ENCODE data around the gene NEMP2. TPM values are rescaled to one million over a fixed set of nuclear protein-coding genes. Genes with fewer than 3 reads are reported as not detected.
A peak's percentile ranks its signal among the peaks of the same experiment; 100 is the strongest.

The NEMP2 gene
- total RNA-seq, 1 donor from 2014 or later = 2.1 TPM

GRCh38 chr2:190457256-190457655 lies 77.3 kb downstream of the NEMP2 start:
- no peak for DNase-seq (ENCODE audit: low read depth in 2 of 2)

GRCh38 chr2:190456833-190457232 lies 77.7 kb downstream of the NEMP2 start:
- peak in 1 of 2 donors; percentile 35 for DNase-seq (ENCODE audit: low read depth in 2 of 2)

- DNase-seq (ENCODE audit: low read depth in 2 of 2) = no peak
Observed at GRCh38 chr2:190455358-190456095, 79.0 kb downstream of the NEMP2 start.

GRCh38 chr2:190454795-190455194 lies 79.7 kb downstream of the NEMP2 start:
- no peak for DNase-seq (ENCODE audit: low read depth in 2 of 2)

Other genes starting within 250 kb of the NEMP2 start
- 11.0 and 12.8 TPM in 2 replicates for gene HIBCH, start 214.9 kb downstream of the NEMP2 start, total RNA-seq
- 14.2 and 14.5 TPM in 2 replicates for gene INPP1, start 191.1 kb downstream of the NEMP2 start, total RNA-seq
- gene MFSD6, start 126.4 kb downstream of the NEMP2 start, total RNA-seq = 6.3 and 6.7 TPM in 2 replicates
- gene NAB1, start 114.4 kb upstream of the NEMP2 start, total RNA-seq = 24.1 and 34.8 TPM in 2 replicates

Data from dermis microvascular lymphatic vessel endothelial cell (primary cell).